ENCODE results near the gene UBL4A.

- TF ChIP-seq, protein P1, sequence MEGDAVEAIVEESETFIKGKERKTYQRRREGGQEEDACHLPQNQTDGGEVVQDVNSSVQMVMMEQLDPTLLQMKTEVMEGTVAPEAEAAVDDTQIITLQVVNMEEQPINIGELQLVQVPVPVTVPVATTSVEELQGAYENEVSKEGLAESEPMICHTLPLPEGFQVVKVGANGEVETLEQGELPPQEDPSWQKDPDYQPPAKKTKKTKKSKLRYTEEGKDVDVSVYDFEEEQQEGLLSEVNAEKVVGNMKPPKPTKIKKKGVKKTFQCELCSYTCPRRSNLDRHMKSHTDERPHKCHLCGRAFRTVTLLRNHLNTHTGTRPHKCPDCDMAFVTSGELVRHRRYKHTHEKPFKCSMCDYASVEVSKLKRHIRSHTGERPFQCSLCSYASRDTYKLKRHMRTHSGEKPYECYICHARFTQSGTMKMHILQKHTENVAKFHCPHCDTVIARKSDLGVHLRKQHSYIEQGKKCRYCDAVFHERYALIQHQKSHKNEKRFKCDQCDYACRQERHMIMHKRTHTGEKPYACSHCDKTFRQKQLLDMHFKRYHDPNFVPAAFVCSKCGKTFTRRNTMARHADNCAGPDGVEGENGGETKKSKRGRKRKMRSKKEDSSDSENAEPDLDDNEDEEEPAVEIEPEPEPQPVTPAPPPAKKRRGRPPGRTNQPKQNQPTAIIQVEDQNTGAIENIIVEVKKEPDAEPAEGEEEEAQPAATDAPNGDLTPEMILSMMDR (IDR thresholded peaks at IDR 0.05) = no peak
- TF ChIP-seq RXRA (IDR thresholded peaks at IDR 0.05; ENCODE audit: borderline replicate concordance, low read depth) (no peak), RAD21 (IDR thresholded peaks at IDR 0.05; ENCODE audit: low read length) (no peak), POLR2AphosphoS5 (IDR thresholded peaks at IDR 0.05; ENCODE audit: low read depth, low read length) (no peak), CHD2 (IDR thresholded peaks at IDR 0.05; ENCODE audit: low read length, partially characterized antibody) (no peak), RCOR1 (IDR thresholded peaks at IDR 0.05; ENCODE audit: low read length) (no peak), USF2 (IDR thresholded peaks at IDR 0.05; ENCODE audit: borderline replicate concordance, low read depth, low read length) (no peak)
- TF ChIP-seq, protein P2, sequence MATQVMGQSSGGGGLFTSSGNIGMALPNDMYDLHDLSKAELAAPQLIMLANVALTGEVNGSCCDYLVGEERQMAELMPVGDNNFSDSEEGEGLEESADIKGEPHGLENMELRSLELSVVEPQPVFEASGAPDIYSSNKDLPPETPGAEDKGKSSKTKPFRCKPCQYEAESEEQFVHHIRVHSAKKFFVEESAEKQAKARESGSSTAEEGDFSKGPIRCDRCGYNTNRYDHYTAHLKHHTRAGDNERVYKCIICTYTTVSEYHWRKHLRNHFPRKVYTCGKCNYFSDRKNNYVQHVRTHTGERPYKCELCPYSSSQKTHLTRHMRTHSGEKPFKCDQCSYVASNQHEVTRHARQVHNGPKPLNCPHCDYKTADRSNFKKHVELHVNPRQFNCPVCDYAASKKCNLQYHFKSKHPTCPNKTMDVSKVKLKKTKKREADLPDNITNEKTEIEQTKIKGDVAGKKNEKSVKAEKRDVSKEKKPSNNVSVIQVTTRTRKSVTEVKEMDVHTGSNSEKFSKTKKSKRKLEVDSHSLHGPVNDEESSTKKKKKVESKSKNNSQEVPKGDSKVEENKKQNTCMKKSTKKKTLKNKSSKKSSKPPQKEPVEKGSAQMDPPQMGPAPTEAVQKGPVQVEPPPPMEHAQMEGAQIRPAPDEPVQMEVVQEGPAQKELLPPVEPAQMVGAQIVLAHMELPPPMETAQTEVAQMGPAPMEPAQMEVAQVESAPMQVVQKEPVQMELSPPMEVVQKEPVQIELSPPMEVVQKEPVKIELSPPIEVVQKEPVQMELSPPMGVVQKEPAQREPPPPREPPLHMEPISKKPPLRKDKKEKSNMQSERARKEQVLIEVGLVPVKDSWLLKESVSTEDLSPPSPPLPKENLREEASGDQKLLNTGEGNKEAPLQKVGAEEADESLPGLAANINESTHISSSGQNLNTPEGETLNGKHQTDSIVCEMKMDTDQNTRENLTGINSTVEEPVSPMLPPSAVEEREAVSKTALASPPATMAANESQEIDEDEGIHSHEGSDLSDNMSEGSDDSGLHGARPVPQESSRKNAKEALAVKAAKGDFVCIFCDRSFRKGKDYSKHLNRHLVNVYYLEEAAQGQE (IDR thresholded peaks at IDR 0.05; ENCODE audit: low read depth, low read length) = no peak
Measured at GRCh38 chrX:154488336-154489075, 2.1 kb upstream of the UBL4A start.
